Loucy (cell line): ENCODE data around the gene ERP44.
"Not testable (repeated sequence)": the region's sequence is repeated elsewhere in the genome, so short reads cannot be mapped to it uniquely, and the experiment has no call there.

ENCODE experiments used
- H2AFZ ChIP-seq: fragments of 200-600 bp; sonication (generic); 2 replicates; pipeline ENCODE4 v1.6.0; 2016; ENCODE audit warnings: antibody characterized with exemption, mild to moderate bottlenecking, low read length, moderate library complexity
- H3F3A ChIP-seq: fragments of 200-600 bp; 2 replicates; pipeline ENCODE4 v1.6.0; 2016; ENCODE audit warnings: antibody characterized with exemption, low read depth, mild to moderate bottlenecking
- H3K27me3 ChIP-seq: fragments of 200-600 bp; sonication (generic); 2 replicates; pipeline ENCODE4 v1.6.1; 2014; ENCODE audit warnings: low read length, mild to moderate bottlenecking; ENCODE audit not compliant: insufficient read depth, poor library complexity, severe bottlenecking
- H3K36me3 ChIP-seq: fragments of 200-600 bp; sonication (generic); 2 replicates; pipeline ENCODE4 v1.6.1; 2016; ENCODE audit warnings: low read length; ENCODE audit not compliant: insufficient read depth
- H3K4me1 ChIP-seq: fragments of 200-600 bp; sonication (generic); 2 replicates; pipeline ENCODE4 v1.5.1; 2014; ENCODE audit warnings: low read length, mild to moderate bottlenecking; ENCODE audit not compliant: insufficient read depth, poor library complexity, severe bottlenecking
- H3K4me2 ChIP-seq: fragments of 200-600 bp; sonication (generic); 2 replicates; pipeline ENCODE4 v1.6.0; 2014; ENCODE audit warnings: antibody characterized with exemption, low read length, low read depth, mild to moderate bottlenecking; ENCODE audit not compliant: poor library complexity, severe bottlenecking
- H3K4me3 ChIP-seq: fragments of 200-600 bp; sonication (generic); 2 replicates; pipeline ENCODE4 v1.5.1; 2014; ENCODE audit warnings: low read length, mild to moderate bottlenecking, mixed read lengths; ENCODE audit not compliant: poor library complexity, severe bottlenecking
- H3K79me2 ChIP-seq: fragments of 200-600 bp; sonication (generic); 2 replicates; pipeline ENCODE4 v1.6.1; 2014; ENCODE audit warnings: low read length; ENCODE audit not compliant: insufficient read depth
- H3K9ac ChIP-seq: fragments of 200-600 bp; sonication (generic); 2 replicates; pipeline ENCODE4 v1.6.0; 2014; ENCODE audit warnings: mild to moderate bottlenecking, low read depth, low read length, moderate library complexity; ENCODE audit not compliant: poor library complexity, severe bottlenecking
- H3K9me2 ChIP-seq: fragments of 200-600 bp; sonication (generic); replicated peaks from 2 replicates; pipeline ENCODE4 v1.6.1; 2016; ENCODE audit warnings: low read depth, low read length, mixed read lengths
- H3K9me3 ChIP-seq: fragments of 200-600 bp; sonication (generic); 2 replicates; pipeline ENCODE4 v1.6.1; 2014; ENCODE audit warnings: mild to moderate bottlenecking, antibody characterized with exemption, low read length, low read depth; ENCODE audit not compliant: insufficient read depth
- H4K20me1 ChIP-seq: fragments of 200-600 bp; sonication (generic); 2 replicates; pipeline ENCODE4 v1.6.0; 2014; ENCODE audit warnings: antibody characterized with exemption, low read length, mild to moderate bottlenecking; ENCODE audit not compliant: insufficient read depth, poor library complexity, severe bottlenecking
- CTCF ChIP-seq: fragments of 200-600 bp; sonication (generic); conservative IDR thresholded peaks from 2 replicates; pipeline ENCODE4 v1.5.1; 2014; ENCODE audit warnings: mild to moderate bottlenecking, antibody characterized with exemption, low read length
- EZH2phosphoT487 ChIP-seq: fragments of 200-600 bp; IDR thresholded peaks from 2 replicates; pipeline ENCODE4 v1.6.1; 2018; ENCODE audit warnings: antibody characterized with exemption, mild to moderate bottlenecking, moderate library complexity, borderline replicate concordance

ERP44 gene

GRCh38 chr9:100084734-100085133, 14.1 kb downstream of the ERP44 start:
- H3K9ac ChIP-seq, result no peak overlapping the region
- H3F3A ChIP-seq, result peaks cover 6% of the 10 kb centered on the region; the same call in 1 of the 2 replicates
- TF ChIP-seq CTCF (no peak), EZH2phosphoT487 (no peak)
- H3K9me3 ChIP-seq, result no peaks in the 10 kb centered on the region
- peaks cover 52% of the 10 kb centered on the region for H3K4me1 ChIP-seq
- no peaks in the 10 kb centered on the region for H3K36me3 ChIP-seq
- H3K4me3 ChIP-seq, result no peak overlapping the region
- H3K79me2 ChIP-seq, result peaks cover 87% of the 10 kb centered on the region
- no peaks in the 10 kb centered on the region for H3K9me2 ChIP-seq
- peaks cover 58% of the 10 kb centered on the region for H4K20me1 ChIP-seq
- no peak overlapping the region for H2AFZ ChIP-seq
- H3K4me2 ChIP-seq, result peak overlapping the region; percentile 14
- no peaks in the 10 kb centered on the region for H3K27me3 ChIP-seq

GRCh38 chr9:100084128-100084453, 14.7 kb downstream of the ERP44 start:
- H3F3A ChIP-seq, result peaks cover 6% of the 10 kb centered on the region; the same call in 1 of the 2 replicates
- no peak overlapping the region for H3K9ac ChIP-seq
- peak overlapping the region; percentile 14 for H3K4me2 ChIP-seq

GRCh38 chr9:100083448-100084127, 15.2 kb downstream of the ERP44 start:
- Histone ChIP-seq H3K36me3 (no peaks in the 10 kb centered on the region), H3K9me3 (no peaks in the 10 kb centered on the region), H4K20me1 (peaks cover 49% of the 10 kb centered on the region), H3K4me1 (peaks cover 48% of the 10 kb centered on the region), H3F3A (peaks cover 6% of the 10 kb centered on the region; the same call in 1 of the 2 replicates), H2AFZ (no peak overlapping the region), H3K4me2 (peak overlapping the region; percentile 14), H3K79me2 (peaks cover 82% of the 10 kb centered on the region), H3K9ac (no peak overlapping the region), H3K27me3 (no peaks in the 10 kb centered on the region), H3K4me3 (no peak overlapping the region), H3K9me2 (no peaks in the 10 kb centered on the region)
- TF ChIP-seq EZH2phosphoT487, result no peak

More at GRCh38 chr9:100084128-100084453, 14.7 kb downstream of the ERP44 start:
- Histone ChIP-seq H3K79me2 (peaks cover 82% of the 10 kb centered on the region), H3K36me3 (no peaks in the 10 kb centered on the region), H3K9me3 (no peaks in the 10 kb centered on the region), H4K20me1 (peaks cover 54% of the 10 kb centered on the region), H3K27me3 (no peaks in the 10 kb centered on the region), H3K9me2 (no peaks in the 10 kb centered on the region), H2AFZ (no peak overlapping the region), H3K4me3 (no peak overlapping the region), H3K4me1 (peaks cover 51% of the 10 kb centered on the region)
- no peak for TF ChIP-seq CTCF
- TF ChIP-seq EZH2phosphoT487, result no peak

- Histone ChIP-seq H4K20me1 (peaks cover 45% of the 10 kb centered on the region), H3K9me3 (no peaks in the 10 kb centered on the region), H3F3A (peaks cover 6% of the 10 kb centered on the region; the same call in 1 of the 2 replicates), H3K4me2 (no peak overlapping the region), H3K4me1 (peaks cover 41% of the 10 kb centered on the region), H2AFZ (no peak overlapping the region), H3K27me3 (no peaks in the 10 kb centered on the region), H3K36me3 (no peaks in the 10 kb centered on the region), H3K9ac (no peak overlapping the region), H3K9me2 (no peaks in the 10 kb centered on the region), H3K79me2 (peaks cover 82% of the 10 kb centered on the region), H3K4me3 (no peak overlapping the region)
- TF ChIP-seq CTCF, result no peak
- no peak for TF ChIP-seq EZH2phosphoT487
These were observed 16.0 kb downstream of the ERP44 start for GRCh38 chr9:100082782-100083181.

GRCh38 chr9:100076256-100076655, 22.5 kb downstream of the ERP44 start:
- H3K9me3 ChIP-seq, H3K9me2 ChIP-seq, H3K36me3 ChIP-seq, H3K4me2 ChIP-seq, H3F3A ChIP-seq, H3K4me3 ChIP-seq, H3K27me3 ChIP-seq, H2AFZ ChIP-seq, H3K9ac ChIP-seq: not testable (repeated sequence)
- Histone ChIP-seq H4K20me1 (peaks cover 11% of the 10 kb centered on the region), H3K79me2 (peaks cover 71% of the 10 kb centered on the region), H3K4me1 (peaks cover 18% of the 10 kb centered on the region)
